ENCODE results near the gene C12orf60.

C12orf60 gene

DNA sequence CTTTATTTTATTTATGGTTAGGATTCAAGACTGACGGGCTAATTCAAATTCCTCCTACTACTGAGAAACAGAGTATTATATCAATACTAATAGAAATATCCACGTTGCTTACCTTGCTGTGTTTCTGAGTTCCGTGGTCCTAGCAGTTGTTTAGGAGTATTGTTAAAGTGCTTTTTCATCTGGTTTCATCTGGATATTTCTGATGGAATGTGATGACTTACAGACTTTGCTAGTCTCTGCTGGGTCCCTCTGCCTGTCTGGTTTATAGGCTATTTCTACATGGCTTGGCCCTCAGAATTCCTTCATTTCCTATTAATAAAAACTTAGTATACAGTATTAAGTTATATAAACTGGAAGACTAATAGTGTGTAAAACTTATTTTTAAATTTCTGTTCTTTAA lies 10.5 kb downstream of the C12orf60 start, which contains the start of gene SMCO3:
SMCO3 (minus strand) TSS at position 169 of the 400 bp plus-strand sequence. CDS start 7,502 bp downstream, outside the sequence.
- TF ChIP-seq, protein P1, sequence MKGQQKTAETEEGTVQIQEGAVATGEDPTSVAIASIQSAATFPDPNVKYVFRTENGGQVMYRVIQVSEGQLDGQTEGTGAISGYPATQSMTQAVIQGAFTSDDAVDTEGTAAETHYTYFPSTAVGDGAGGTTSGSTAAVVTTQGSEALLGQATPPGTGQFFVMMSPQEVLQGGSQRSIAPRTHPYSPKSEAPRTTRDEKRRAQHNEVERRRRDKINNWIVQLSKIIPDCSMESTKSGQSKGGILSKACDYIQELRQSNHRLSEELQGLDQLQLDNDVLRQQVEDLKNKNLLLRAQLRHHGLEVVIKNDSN (IDR thresholded peaks at IDR 0.05), result no peak
- no peak for TF ChIP-seq ZBTB7A (IDR thresholded peaks at IDR 0.05; ENCODE audit: low read depth)
- TF ChIP-seq, protein P2, sequence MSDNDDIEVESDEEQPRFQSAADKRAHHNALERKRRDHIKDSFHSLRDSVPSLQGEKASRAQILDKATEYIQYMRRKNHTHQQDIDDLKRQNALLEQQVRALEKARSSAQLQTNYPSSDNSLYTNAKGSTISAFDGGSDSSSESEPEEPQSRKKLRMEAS (IDR thresholded peaks at IDR 0.05), result no peak

DNA sequence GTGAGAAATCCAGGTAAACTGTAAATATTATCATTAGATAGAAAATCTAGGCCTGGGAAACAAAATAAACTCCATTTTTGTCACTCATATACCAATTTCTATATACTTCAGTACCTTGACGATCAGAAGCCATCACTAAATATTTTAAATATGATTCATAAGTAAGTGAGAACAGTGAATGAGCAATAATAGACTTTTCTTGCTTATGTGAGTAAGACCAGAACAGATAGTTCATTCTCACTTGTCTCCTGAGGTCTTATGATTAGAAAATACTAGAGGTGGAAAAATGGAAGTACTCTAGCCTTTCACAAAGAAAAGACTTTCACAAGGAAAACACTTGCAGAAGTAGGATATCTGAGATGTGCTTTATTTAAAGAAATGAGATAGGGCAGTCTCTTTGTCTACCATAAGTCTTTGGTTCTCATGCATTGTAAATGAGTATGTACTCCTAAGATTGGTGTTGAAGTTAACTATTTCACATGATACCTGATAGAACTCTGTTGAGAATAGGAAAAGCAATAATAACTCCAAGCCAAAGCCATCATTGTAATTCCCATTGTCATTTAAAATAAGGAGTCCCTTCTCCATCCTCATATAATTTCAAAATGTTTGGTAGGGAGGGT lies 20.7 kb downstream of the C12orf60 start:
- TF ChIP-seq YY1 (IDR thresholded peaks at IDR 0.05; ENCODE audit: low read depth) (no peak), TEAD4 (IDR thresholded peaks at IDR 0.05) (no peak), EP300 (IDR thresholded peaks at IDR 0.05; ENCODE audit: borderline replicate concordance) (no peak), TAF1 (IDR thresholded peaks at IDR 0.05; ENCODE audit: low read depth) (no peak), CREB1 (IDR thresholded peaks at IDR 0.05; ENCODE audit: low read depth) (no peak), RAD21 (IDR thresholded peaks at IDR 0.05; ENCODE audit: low read depth) (no peak), NFIC (IDR thresholded peaks at IDR 0.05) (no peak), EGR1 (IDR thresholded peaks at IDR 0.05) (no peak), FOXM1 (IDR thresholded peaks at IDR 0.05; ENCODE audit: borderline replicate concordance, low read depth) (no peak), TCF12 (IDR thresholded peaks at IDR 0.05; ENCODE audit: low read depth) (no peak), ZBTB7A (IDR thresholded peaks at IDR 0.05; ENCODE audit: low read depth) (no peak)
- TF ChIP-seq, protein P3, sequence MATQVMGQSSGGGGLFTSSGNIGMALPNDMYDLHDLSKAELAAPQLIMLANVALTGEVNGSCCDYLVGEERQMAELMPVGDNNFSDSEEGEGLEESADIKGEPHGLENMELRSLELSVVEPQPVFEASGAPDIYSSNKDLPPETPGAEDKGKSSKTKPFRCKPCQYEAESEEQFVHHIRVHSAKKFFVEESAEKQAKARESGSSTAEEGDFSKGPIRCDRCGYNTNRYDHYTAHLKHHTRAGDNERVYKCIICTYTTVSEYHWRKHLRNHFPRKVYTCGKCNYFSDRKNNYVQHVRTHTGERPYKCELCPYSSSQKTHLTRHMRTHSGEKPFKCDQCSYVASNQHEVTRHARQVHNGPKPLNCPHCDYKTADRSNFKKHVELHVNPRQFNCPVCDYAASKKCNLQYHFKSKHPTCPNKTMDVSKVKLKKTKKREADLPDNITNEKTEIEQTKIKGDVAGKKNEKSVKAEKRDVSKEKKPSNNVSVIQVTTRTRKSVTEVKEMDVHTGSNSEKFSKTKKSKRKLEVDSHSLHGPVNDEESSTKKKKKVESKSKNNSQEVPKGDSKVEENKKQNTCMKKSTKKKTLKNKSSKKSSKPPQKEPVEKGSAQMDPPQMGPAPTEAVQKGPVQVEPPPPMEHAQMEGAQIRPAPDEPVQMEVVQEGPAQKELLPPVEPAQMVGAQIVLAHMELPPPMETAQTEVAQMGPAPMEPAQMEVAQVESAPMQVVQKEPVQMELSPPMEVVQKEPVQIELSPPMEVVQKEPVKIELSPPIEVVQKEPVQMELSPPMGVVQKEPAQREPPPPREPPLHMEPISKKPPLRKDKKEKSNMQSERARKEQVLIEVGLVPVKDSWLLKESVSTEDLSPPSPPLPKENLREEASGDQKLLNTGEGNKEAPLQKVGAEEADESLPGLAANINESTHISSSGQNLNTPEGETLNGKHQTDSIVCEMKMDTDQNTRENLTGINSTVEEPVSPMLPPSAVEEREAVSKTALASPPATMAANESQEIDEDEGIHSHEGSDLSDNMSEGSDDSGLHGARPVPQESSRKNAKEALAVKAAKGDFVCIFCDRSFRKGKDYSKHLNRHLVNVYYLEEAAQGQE (IDR thresholded peaks at IDR 0.05; ENCODE audit: low read depth), result no peak
- TF ChIP-seq, protein P1 (IDR thresholded peaks at IDR 0.05), result no peak

DNA sequence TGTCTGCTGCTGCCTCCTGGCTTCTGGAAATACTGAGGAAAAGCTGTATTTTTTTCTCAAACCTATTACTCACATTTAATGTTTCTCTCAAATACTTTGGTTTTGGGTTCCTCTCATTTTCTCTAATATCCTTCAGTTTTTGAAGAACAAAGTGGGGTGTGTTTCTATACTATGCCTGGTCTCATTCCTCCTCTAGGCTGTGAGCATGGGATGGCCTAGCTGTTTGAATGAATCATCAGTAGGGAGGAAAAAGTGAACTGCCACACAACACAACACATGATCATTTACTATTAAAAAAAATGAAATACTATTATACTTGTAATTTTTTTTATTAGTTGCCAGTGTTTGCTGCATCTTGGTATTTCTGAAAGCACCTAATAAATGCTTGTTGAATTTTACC lies 21.8 kb downstream of the C12orf60 start:
- TF ChIP-seq ZBTB7A (IDR thresholded peaks at IDR 0.05; ENCODE audit: low read depth) (no peak), FOXM1 (IDR thresholded peaks at IDR 0.05; ENCODE audit: borderline replicate concordance, low read depth) (no peak), RAD21 (IDR thresholded peaks at IDR 0.05; ENCODE audit: low read depth) (no peak), TEAD4 (IDR thresholded peaks at IDR 0.05) (no peak), NFIC (IDR thresholded peaks at IDR 0.05) (no peak), TAF1 (IDR thresholded peaks at IDR 0.05; ENCODE audit: low read depth) (no peak), EGR1 (IDR thresholded peaks at IDR 0.05) (no peak), EP300 (IDR thresholded peaks at IDR 0.05; ENCODE audit: borderline replicate concordance) (no peak), TCF12 (IDR thresholded peaks at IDR 0.05; ENCODE audit: low read depth) (no peak), CREB1 (IDR thresholded peaks at IDR 0.05; ENCODE audit: low read depth) (no peak), YY1 (IDR thresholded peaks at IDR 0.05; ENCODE audit: low read depth) (no peak), CEBPB (IDR thresholded peaks at IDR 0.05) (no peak)
- TF ChIP-seq, protein P3 (IDR thresholded peaks at IDR 0.05; ENCODE audit: low read depth), result no peak
- TF ChIP-seq, protein P2 (IDR thresholded peaks at IDR 0.05), result no peak
- TF ChIP-seq, protein P1 (IDR thresholded peaks at IDR 0.05), result no peak

DNA sequence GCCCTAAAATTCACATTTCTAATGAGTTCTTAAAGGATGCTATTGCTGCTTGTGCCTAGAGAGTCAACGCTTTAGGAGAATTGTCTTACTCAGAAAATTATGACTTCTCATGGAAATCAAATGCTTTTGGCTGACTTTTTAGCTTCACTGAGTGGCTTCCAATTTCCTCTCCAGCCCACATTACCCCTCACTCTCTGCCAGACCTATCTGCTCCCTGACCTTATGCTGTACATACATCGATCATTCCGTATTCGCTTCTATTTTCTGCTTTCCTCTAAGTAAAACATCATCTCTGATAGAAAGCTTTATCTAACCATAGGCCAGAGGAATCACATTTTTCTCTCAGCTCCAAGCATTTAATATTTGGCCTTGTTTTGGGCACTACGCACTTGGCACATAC lies 23.0 kb downstream of the C12orf60 start:
- TF ChIP-seq, protein P1 (IDR thresholded peaks at IDR 0.05), result no peak
- TF ChIP-seq CEBPB (IDR thresholded peaks at IDR 0.05), result no peak
- TF ChIP-seq EP300 (IDR thresholded peaks at IDR 0.05; ENCODE audit: borderline replicate concordance), result no peak
- TF ChIP-seq FOXM1 (IDR thresholded peaks at IDR 0.05; ENCODE audit: borderline replicate concordance, low read depth), result no peak
- no peak for TF ChIP-seq ZBTB7A (IDR thresholded peaks at IDR 0.05; ENCODE audit: low read depth)
- TF ChIP-seq EGR1 (IDR thresholded peaks at IDR 0.05), result no peak
- TF ChIP-seq RAD21 (IDR thresholded peaks at IDR 0.05; ENCODE audit: low read depth), result no peak
- TF ChIP-seq TEAD4 (IDR thresholded peaks at IDR 0.05), result no peak
- TF ChIP-seq, protein P3 (IDR thresholded peaks at IDR 0.05; ENCODE audit: low read depth), result no peak
- TF ChIP-seq NFIC (IDR thresholded peaks at IDR 0.05), result no peak
- TF ChIP-seq TCF12 (IDR thresholded peaks at IDR 0.05; ENCODE audit: low read depth), result no peak
- TF ChIP-seq, protein P2 (IDR thresholded peaks at IDR 0.05), result no peak
- TF ChIP-seq TAF1 (IDR thresholded peaks at IDR 0.05; ENCODE audit: low read depth), result no peak
- no peak for TF ChIP-seq CREB1 (IDR thresholded peaks at IDR 0.05; ENCODE audit: low read depth)
- TF ChIP-seq YY1 (IDR thresholded peaks at IDR 0.05; ENCODE audit: low read depth), result no peak

Measured in Ishikawa (cell line).